ENCODE data around the gene JMJD7.

GRCh38 chr15:41887161-41887560 lies 59.3 kb downstream of the JMJD7 start:
- TF ChIP-seq, protein P1, sequence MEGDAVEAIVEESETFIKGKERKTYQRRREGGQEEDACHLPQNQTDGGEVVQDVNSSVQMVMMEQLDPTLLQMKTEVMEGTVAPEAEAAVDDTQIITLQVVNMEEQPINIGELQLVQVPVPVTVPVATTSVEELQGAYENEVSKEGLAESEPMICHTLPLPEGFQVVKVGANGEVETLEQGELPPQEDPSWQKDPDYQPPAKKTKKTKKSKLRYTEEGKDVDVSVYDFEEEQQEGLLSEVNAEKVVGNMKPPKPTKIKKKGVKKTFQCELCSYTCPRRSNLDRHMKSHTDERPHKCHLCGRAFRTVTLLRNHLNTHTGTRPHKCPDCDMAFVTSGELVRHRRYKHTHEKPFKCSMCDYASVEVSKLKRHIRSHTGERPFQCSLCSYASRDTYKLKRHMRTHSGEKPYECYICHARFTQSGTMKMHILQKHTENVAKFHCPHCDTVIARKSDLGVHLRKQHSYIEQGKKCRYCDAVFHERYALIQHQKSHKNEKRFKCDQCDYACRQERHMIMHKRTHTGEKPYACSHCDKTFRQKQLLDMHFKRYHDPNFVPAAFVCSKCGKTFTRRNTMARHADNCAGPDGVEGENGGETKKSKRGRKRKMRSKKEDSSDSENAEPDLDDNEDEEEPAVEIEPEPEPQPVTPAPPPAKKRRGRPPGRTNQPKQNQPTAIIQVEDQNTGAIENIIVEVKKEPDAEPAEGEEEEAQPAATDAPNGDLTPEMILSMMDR (IDR thresholded peaks at IDR 0.05): no peak
- no peak for TF ChIP-seq POLR2A (IDR thresholded peaks at IDR 0.05)
